Measurements from ENCODE around the gene RNASE8. TPM values are rescaled to one million over a fixed set of nuclear protein-coding genes. Genes with fewer than 3 reads are reported as not detected.

The RNASE8 gene
- polyA plus RNA-seq, 3 donors from 2014 or later: not detected

- peaks cover 21 to 25% of the 10 kb centered on the region in 2 donors for H3K4me1 Mint-ChIP-seq
- H3K27me3 Mint-ChIP-seq (ENCODE audit: low read depth in 3 of 3): peaks cover 3 to 8% (median 8%) of the 10 kb centered on the region in 3 donors
- H3K27ac Mint-ChIP-seq: peak overlapping the region in 1 of 6 donors; percentile 57
- DNase-seq: no peak
- no peaks in the 10 kb centered on the region for H3K36me3 Mint-ChIP-seq
- H3K4me3 Mint-ChIP-seq: no peak overlapping the region
- H3K9me3 Mint-ChIP-seq: no peaks in the 10 kb centered on the region
Measured at GRCh38 chr14:21090940-21091663, 33.5 kb downstream of the RNASE8 start.

GRCh38 chr14:21091821-21092272 lies 34.2 kb downstream of the RNASE8 start:
- Mint-ChIP-seq H3K4me3 (no peak overlapping the region), H3K36me3 (no peaks in the 10 kb centered on the region), H3K9me3 (no peaks in the 10 kb centered on the region), H3K4me1 (peaks cover 17 to 19% of the 10 kb centered on the region in 2 donors), H3K27me3 (ENCODE audit: low read depth in 3 of 3) (peaks cover 3 to 6% (median 5%) of the 10 kb centered on the region in 3 donors), H3K27ac (peak overlapping the region in 2 of 6 donors; percentile 15 to 57)
- no peak for DNase-seq

GRCh38 chr14:21092273-21093011 lies 34.8 kb downstream of the RNASE8 start:
- peak; percentile 86 to 88 (median 86) for DNase-seq
- peak overlapping the region in 2 of 6 donors; percentile 49 to 61 for H3K27ac Mint-ChIP-seq
- H3K9me3 Mint-ChIP-seq: no peaks in the 10 kb centered on the region
- H3K36me3 Mint-ChIP-seq: no peaks in the 10 kb centered on the region
- H3K27me3 Mint-ChIP-seq (ENCODE audit: low read depth in 3 of 3): peaks cover 4 to 5% (median 5%) of the 10 kb centered on the region in 3 donors
- peaks cover 14 to 21% of the 10 kb centered on the region in 2 donors for H3K4me1 Mint-ChIP-seq
- H3K4me3 Mint-ChIP-seq: no peak overlapping the region

- H3K4me3 Mint-ChIP-seq: no peak overlapping the region
- H3K27ac Mint-ChIP-seq: no peak overlapping the region
- H3K36me3 Mint-ChIP-seq: no peaks in the 10 kb centered on the region
- no peaks in the 10 kb centered on the region for H3K9me3 Mint-ChIP-seq
- peaks cover 2 to 4% (median 3%) of the 10 kb centered on the region in 3 donors for H3K27me3 Mint-ChIP-seq (ENCODE audit: low read depth in 3 of 3)
- peaks cover 11 to 16% of the 10 kb centered on the region in 2 donors for H3K4me1 Mint-ChIP-seq
- DNase-seq: no peak
Measured at GRCh38 chr14:21093018-21093417, 35.4 kb downstream of the RNASE8 start.

GRCh38 chr14:21093769-21094681 lies 36.4 kb downstream of the RNASE8 start:
- peak overlapping the region in 1 of 6 donors; percentile 60 for H3K27ac Mint-ChIP-seq
- H3K4me1 Mint-ChIP-seq: peaks cover 14 to 18% of the 10 kb centered on the region in 2 donors
- H3K4me3 Mint-ChIP-seq: no peak overlapping the region
- DNase-seq: no peak
- no peaks in the 10 kb centered on the region for H3K36me3 Mint-ChIP-seq
- H3K27me3 Mint-ChIP-seq (ENCODE audit: low read depth in 3 of 3): peaks cover 2 to 8% (median 4%) of the 10 kb centered on the region in 3 donors
- H3K9me3 Mint-ChIP-seq: no peaks in the 10 kb centered on the region

- peaks cover 2 to 9% (median 5%) of the 10 kb centered on the region in 3 donors for H3K27me3 Mint-ChIP-seq (ENCODE audit: low read depth in 3 of 3)
- H3K27ac Mint-ChIP-seq: peak overlapping the region in 5 of 6 donors; percentile 21 to 73 (median 42)
- no peaks in the 10 kb centered on the region for H3K9me3 Mint-ChIP-seq
- no peak for DNase-seq
- H3K36me3 Mint-ChIP-seq: no peaks in the 10 kb centered on the region
- H3K4me3 Mint-ChIP-seq: peak overlapping the region in 2 of 5 donors; percentile 3 to 81
- peaks cover 21 to 25% of the 10 kb centered on the region in 2 donors for H3K4me1 Mint-ChIP-seq
Measured at GRCh38 chr14:21095430-21096205, 38.0 kb downstream of the RNASE8 start.

GRCh38 chr14:21096438-21096837 lies 38.8 kb downstream of the RNASE8 start:
- no peaks in the 10 kb centered on the region for H3K36me3 Mint-ChIP-seq
- DNase-seq: no peak
- peak overlapping the region; percentile 39 to 81 (median 63) for H3K4me3 Mint-ChIP-seq
- H3K9me3 Mint-ChIP-seq: no peaks in the 10 kb centered on the region
- peak overlapping the region; percentile 36 to 87 (median 71) for H3K27ac Mint-ChIP-seq
- H3K27me3 Mint-ChIP-seq (ENCODE audit: low read depth in 3 of 3): peaks cover 5 to 9% (median 5%) of the 10 kb centered on the region in 3 donors
- H3K4me1 Mint-ChIP-seq: peaks cover 20 to 25% of the 10 kb centered on the region in 2 donors

GRCh38 chr14:21096978-21097635 lies 39.5 kb downstream of the RNASE8 start:
- DNase-seq: no peak
- H3K9me3 Mint-ChIP-seq: no peaks in the 10 kb centered on the region
- peak overlapping the region; percentile 31 to 87 (median 71) for H3K27ac Mint-ChIP-seq
- H3K4me3 Mint-ChIP-seq: peak overlapping the region; percentile 63 to 85 (median 81)
- peaks cover 5 to 9% (median 5%) of the 10 kb centered on the region in 3 donors for H3K27me3 Mint-ChIP-seq (ENCODE audit: low read depth in 3 of 3)
- H3K4me1 Mint-ChIP-seq: peaks cover 18 to 25% of the 10 kb centered on the region in 2 donors
- H3K36me3 Mint-ChIP-seq: no peaks in the 10 kb centered on the region

- DNase-seq: no peak
- Mint-ChIP-seq H3K4me1 (peaks cover 17 to 21% of the 10 kb centered on the region in 2 donors), H3K9me3 (no peaks in the 10 kb centered on the region), H3K27ac (peak overlapping the region; percentile 31 to 87 (median 71)), H3K27me3 (ENCODE audit: low read depth in 3 of 3) (peaks cover 3 to 9% (median 5%) of the 10 kb centered on the region in 3 donors), H3K4me3 (peak overlapping the region; percentile 63 to 85 (median 81)), H3K36me3 (no peaks in the 10 kb centered on the region)
Measured at GRCh38 chr14:21097636-21098075, 40.0 kb downstream of the RNASE8 start.

GRCh38 chr14:21098076-21098891 lies 40.7 kb downstream of the RNASE8 start, which contains the start of gene ZNF219:
ZNF219 (minus strand) TSS chr14:21098655; CDS start chr14:21093591, 5,064 bp downstream.
- H3K27ac Mint-ChIP-seq: peak within 1 kb of the TSS; percentile 72 to 87 (median 84)
- H3K36me3 Mint-ChIP-seq: no peaks in the 10 kb centered on the region
- peak within 1 kb of the TSS; percentile 83 to 89 (median 87) for H3K4me3 Mint-ChIP-seq
- peaks cover 21% of the 10 kb centered on the region in 2 donors for H3K4me1 Mint-ChIP-seq
- peaks cover 3 to 9% (median 5%) of the 10 kb centered on the region in 3 donors for H3K27me3 Mint-ChIP-seq (ENCODE audit: low read depth in 3 of 3)
- peak; percentile 30 to 34 (median 30) for DNase-seq
- no peaks in the 10 kb centered on the region for H3K9me3 Mint-ChIP-seq

GRCh38 chr14:21098892-21099595 lies 41.4 kb downstream of the RNASE8 start:
- H3K36me3 Mint-ChIP-seq: no peaks in the 10 kb centered on the region
- H3K9me3 Mint-ChIP-seq: no peaks in the 10 kb centered on the region
- peaks cover 3 to 9% (median 5%) of the 10 kb centered on the region in 3 donors for H3K27me3 Mint-ChIP-seq (ENCODE audit: low read depth in 3 of 3)
- peaks cover 24 to 26% of the 10 kb centered on the region in 2 donors for H3K4me1 Mint-ChIP-seq
- DNase-seq: no peak
- H3K4me3 Mint-ChIP-seq: peak overlapping the region; percentile 83 to 89 (median 87)
- peak overlapping the region; percentile 72 to 86 (median 78) for H3K27ac Mint-ChIP-seq
